ENCODE data around the gene RALGAPB. TPM values are rescaled to one million over a fixed set of nuclear protein-coding genes. Genes with fewer than 3 reads are reported as not detected.
A peak's percentile ranks its signal among the peaks of the same experiment; 100 is the strongest.

Gene RALGAPB
- total RNA-seq, 1 experiment from 2014 or later: 30.4 TPM

GRCh38 chr20:38609815-38610214, 137.2 kb downstream of the RALGAPB start:
- no peak overlapping the region for H3K9ac ChIP-seq (ENCODE audit: low read length)

DNA sequence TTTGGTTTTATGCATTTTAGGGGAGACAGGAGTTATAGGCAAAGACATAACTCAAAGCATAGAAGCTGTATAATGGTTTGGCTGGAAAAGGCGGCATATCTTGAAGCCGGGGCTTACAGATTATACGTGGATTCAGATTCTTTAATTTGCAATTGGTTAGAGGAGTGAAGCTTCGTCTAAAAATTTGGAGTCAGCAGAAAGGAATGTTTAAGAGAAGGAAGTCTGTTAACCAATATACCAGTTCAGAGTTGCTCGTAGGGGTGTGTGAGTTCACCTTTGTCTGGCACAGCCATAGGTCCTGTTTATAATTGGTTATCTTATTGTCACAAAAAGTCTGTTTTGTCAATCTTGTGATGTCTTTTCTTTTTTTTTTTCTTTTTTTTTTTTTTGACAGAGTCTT, 137.9 kb downstream of the RALGAPB start:
- Histone ChIP-seq H3K27ac (ENCODE audit: low read length) (no peak overlapping the region), H3K9ac (ENCODE audit: low read length) (no peak overlapping the region), H2AFZ (ENCODE audit: low read length) (peak overlapping the region; percentile 39), H3K79me2 (ENCODE audit: low read length) (no peaks in the 10 kb centered on the region), H3K4me1 (ENCODE audit: insufficient read depth, low read length) (peaks cover 11% of the 10 kb centered on the region), H3F3A (ENCODE audit: low read length, unreplicated experiment) (no peaks in the 10 kb centered on the region), H4K20me1 (ENCODE audit: low read length) (no peaks in the 10 kb centered on the region), H3K27me3 (ENCODE audit: low read length) (no peaks in the 10 kb centered on the region), H3K36me3 (ENCODE audit: low read depth, low read length) (no peaks in the 10 kb centered on the region), H3K9me2 (replicated peaks; ENCODE audit: low read length) (no peaks in the 10 kb centered on the region), H3K9me3 (ENCODE audit: low read length) (no peaks in the 10 kb centered on the region), H3K4me2 (ENCODE audit: low read length) (peak overlapping the region; percentile 37), H3K4me3 (ENCODE audit: low read length) (no peak overlapping the region)
- ChIA-PET POLR2A (ENCODE audit: unreplicated experiment) (no interaction called here), CTCF (no interaction called here)
- TF ChIP-seq EZH2phosphoT487 (IDR thresholded peaks at IDR 0.05; ENCODE audit: borderline replicate concordance, low read length): no peak
- BruUV-seq (replicated peaks): no TSS peak
- intact Hi-C loops (cut with micrococcal nuclease): no loop called here
- ATAC-seq: peak; percentile 97
- DNase-seq: peak; percentile 79

More at GRCh38 chr20:38609815-38610214, 137.2 kb downstream of the RALGAPB start:
- Histone ChIP-seq H3K27ac (ENCODE audit: low read length) (no peak overlapping the region), H3K79me2 (ENCODE audit: low read length) (no peaks in the 10 kb centered on the region), H3K4me2 (ENCODE audit: low read length) (no peak overlapping the region), H2AFZ (ENCODE audit: low read length) (no peak overlapping the region), H3K4me1 (ENCODE audit: insufficient read depth, low read length) (peaks cover 18% of the 10 kb centered on the region), H3K4me3 (ENCODE audit: low read length) (no peak overlapping the region), H3K9me3 (ENCODE audit: low read length) (no peaks in the 10 kb centered on the region), H3K36me3 (ENCODE audit: low read depth, low read length) (no peaks in the 10 kb centered on the region), H3K27me3 (ENCODE audit: low read length) (no peaks in the 10 kb centered on the region), H3K9me2 (replicated peaks; ENCODE audit: low read length) (no peaks in the 10 kb centered on the region), H3F3A (ENCODE audit: low read length, unreplicated experiment) (no peaks in the 10 kb centered on the region), H4K20me1 (ENCODE audit: low read length) (no peaks in the 10 kb centered on the region)
- DNase-seq (no peak), ATAC-seq (no peak)
- ChIA-PET CTCF (no interaction called here), POLR2A (ENCODE audit: unreplicated experiment) (no interaction called here)
- no TSS peak for BruUV-seq (replicated peaks)
- intact Hi-C loops (cut with micrococcal nuclease): no loop called here
- TF ChIP-seq EZH2phosphoT487 (IDR thresholded peaks at IDR 0.05; ENCODE audit: borderline replicate concordance, low read length) (no peak), CTCF (conservative IDR thresholded peaks at IDR 0.05; ENCODE audit: low read depth, low read length) (no peak), EZH2 (IDR thresholded peaks at IDR 0.05; ENCODE audit: low read length, unreplicated experiment) (no peak)

DNA sequence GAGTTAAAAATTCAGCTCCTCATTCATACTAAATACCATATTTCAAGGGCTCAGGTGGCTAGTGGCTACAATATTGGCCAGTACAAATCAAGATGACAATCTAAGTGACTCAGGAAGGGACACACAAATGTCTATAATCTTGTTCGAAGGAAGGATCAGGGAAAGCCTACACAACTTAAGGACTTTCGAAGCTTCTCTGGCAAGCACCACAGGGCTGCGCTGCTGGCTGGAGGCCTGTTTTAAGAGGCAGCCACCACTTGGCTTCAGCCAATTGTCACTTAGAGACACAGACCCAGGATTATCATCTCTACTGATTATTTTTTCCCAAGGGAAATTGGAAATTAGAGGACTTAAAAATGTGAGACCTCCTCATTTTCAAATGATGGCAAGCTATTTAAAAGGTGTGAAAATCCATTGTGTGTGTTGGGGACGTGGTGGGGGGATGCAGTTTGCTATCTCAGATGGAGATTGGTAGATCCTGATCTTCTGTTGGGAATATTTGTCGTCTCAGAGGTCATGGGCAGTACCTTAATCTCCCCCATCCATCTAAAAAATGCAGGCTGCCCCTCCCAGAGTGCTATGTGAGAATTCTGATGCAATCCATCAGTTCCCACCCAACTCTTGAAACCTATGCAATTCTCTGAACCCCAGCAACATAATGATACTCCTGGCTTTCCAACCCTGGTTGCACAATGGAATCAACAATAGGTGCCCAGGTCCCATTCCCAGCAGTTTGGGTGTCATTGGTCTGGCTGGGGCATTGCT, 140.3 kb downstream of the RALGAPB start:
- H2AFZ ChIP-seq (ENCODE audit: low read length): no peak overlapping the region
- H3K4me2 ChIP-seq (ENCODE audit: low read length): no peak overlapping the region
- ATAC-seq (no peak), DNase-seq (no peak)
- no TSS peak for BruUV-seq (replicated peaks)
- no peaks in the 10 kb centered on the region for H3K9me2 ChIP-seq (replicated peaks; ENCODE audit: low read length)
- no peak overlapping the region for H3K4me3 ChIP-seq (ENCODE audit: low read length)
- no peaks in the 10 kb centered on the region for H3K79me2 ChIP-seq (ENCODE audit: low read length)
- H3K9me3 ChIP-seq (ENCODE audit: low read length): no peaks in the 10 kb centered on the region
- intact Hi-C loops (cut with micrococcal nuclease): no loop called here
- peaks cover 26% of the 10 kb centered on the region for H3K4me1 ChIP-seq (ENCODE audit: insufficient read depth, low read length)
- no peaks in the 10 kb centered on the region for H3F3A ChIP-seq (ENCODE audit: low read length, unreplicated experiment)
- H4K20me1 ChIP-seq (ENCODE audit: low read length): no peaks in the 10 kb centered on the region
- POLR2A ChIA-PET (ENCODE audit: unreplicated experiment): no interaction called here
- TF ChIP-seq EZH2phosphoT487 (IDR thresholded peaks at IDR 0.05; ENCODE audit: borderline replicate concordance, low read length) (no peak), EZH2 (IDR thresholded peaks at IDR 0.05; ENCODE audit: low read length, unreplicated experiment) (no peak), CTCF (conservative IDR thresholded peaks at IDR 0.05; ENCODE audit: low read depth, low read length) (no peak)
- H3K9ac ChIP-seq (ENCODE audit: low read length): no peak overlapping the region
- H3K27ac ChIP-seq (ENCODE audit: low read length): no peak overlapping the region
- H3K27me3 ChIP-seq (ENCODE audit: low read length): no peaks in the 10 kb centered on the region
- H3K36me3 ChIP-seq (ENCODE audit: low read depth, low read length): no peaks in the 10 kb centered on the region
- CTCF ChIA-PET: no interaction called here
